ENCODE results near the gene ZBTB38. TPM values are rescaled to one million over a fixed set of nuclear protein-coding genes. Genes with fewer than 3 reads are reported as not detected.

Gene ZBTB38
- total and polyA plus RNA-seq, 2 of the 13 experiments (the other 11 are each of a cell fraction or from before 2014, with no cell fraction given), result 26.8 to 51.7 TPM

GRCh38 chr3:141368062-141368924 is at the start of gene ZBTB38 (continued):
- TF ChIP-seq ZNF879 (CRISPR knock-in tag; IDR thresholded peaks at IDR 0.05) (no peak), PAXIP1 (CRISPR knock-in tag; conservative IDR thresholded peaks at IDR 0.05) (peak; percentile 94), ZNF619 (CRISPR knock-in tag; IDR thresholded peaks at IDR 0.05) (peak; percentile 72), TOE1 (CRISPR knock-in tag; IDR thresholded peaks at IDR 0.05) (peak; percentile 38; the same call in 1 of the 2 replicates), THAP7 (CRISPR knock-in tag; IDR thresholded peaks at IDR 0.05) (peak; percentile 25; the same call in 1 of the 2 replicates), HMG20B (CRISPR knock-in tag; conservative IDR thresholded peaks at IDR 0.05) (no peak; the same call in 1 of the 2 replicates), BORCS8-MEF2B (CRISPR knock-in tag; IDR thresholded peaks at IDR 0.05) (peak; percentile 33; the same call in 1 of the 2 replicates), SAFB2 (CRISPR knock-in tag; IDR thresholded peaks at IDR 0.05; ENCODE audit: borderline replicate concordance, low read depth) (no peak; the same call in 1 of the 2 replicates), TBP (CRISPR knock-in tag; IDR thresholded peaks at IDR 0.05) (0 out of 2 replicates have a peak, but pooled peaks have one; percentile 82), SNAI1 (CRISPR knock-in tag; IDR thresholded peaks at IDR 0.05; ENCODE audit: borderline replicate concordance) (no peak), IKZF5 (CRISPR knock-in tag; IDR thresholded peaks at IDR 0.05) (peak; percentile 85), KDM6A (CRISPR knock-in tag; IDR thresholded peaks at IDR 0.05; ENCODE audit: low read depth) (peak; percentile 85), PCBP2 (optimal IDR thresholded peaks at IDR 0.05; ENCODE audit: low read depth, low read length, poor library complexity, severe bottlenecking) (no peak), ZNF501 (CRISPR knock-in tag; IDR thresholded peaks at IDR 0.05) (peak; percentile 72), ZNF609 (CRISPR knock-in tag; IDR thresholded peaks at IDR 0.05; ENCODE audit: borderline replicate concordance) (peak; percentile 91), ZNF496 (CRISPR knock-in tag; IDR thresholded peaks at IDR 0.05; ENCODE audit: insufficient replicate concordance) (no peak), SPEN (CRISPR knock-in tag; IDR thresholded peaks at IDR 0.05; ENCODE audit: low read depth) (peak; percentile 54), HES4 (CRISPR knock-in tag; IDR thresholded peaks at IDR 0.05; ENCODE audit: borderline replicate concordance) (0 out of 2 replicates have a peak, but pooled peaks have one; percentile 35)

Data from HepG2 (cell line).